Peyer's patch (tissue), 4 donors: Measurements from ENCODE around the gene MARF1.

Experiments used
- POLR2A ChIP-seq, 2 donors: fragments of 450-650 bp; IDR thresholded peaks; one replicate each; pipeline ENCODE4 v1.5.1; 2017; ENCODE audit warnings: antibody characterized with exemption in 2 of 2, mild to moderate bottlenecking in 2 of 2, moderate library complexity in 2 of 2
- TF ChIP-seq, protein P1 (sequence below), 6 experiments: fragments of 450-650 bp in 4 of 6; fragments of 200-600 bp in 2 of 6; sonication (generic) in 1 of 6; IDR thresholded peaks; one replicate each; pipeline ENCODE4 v1.5.1; 2017 to 2019; ENCODE audit warnings: antibody characterized with exemption in 6 of 6, mild to moderate bottlenecking in 3 of 6, moderate library complexity in 1 of 6

DNA sequence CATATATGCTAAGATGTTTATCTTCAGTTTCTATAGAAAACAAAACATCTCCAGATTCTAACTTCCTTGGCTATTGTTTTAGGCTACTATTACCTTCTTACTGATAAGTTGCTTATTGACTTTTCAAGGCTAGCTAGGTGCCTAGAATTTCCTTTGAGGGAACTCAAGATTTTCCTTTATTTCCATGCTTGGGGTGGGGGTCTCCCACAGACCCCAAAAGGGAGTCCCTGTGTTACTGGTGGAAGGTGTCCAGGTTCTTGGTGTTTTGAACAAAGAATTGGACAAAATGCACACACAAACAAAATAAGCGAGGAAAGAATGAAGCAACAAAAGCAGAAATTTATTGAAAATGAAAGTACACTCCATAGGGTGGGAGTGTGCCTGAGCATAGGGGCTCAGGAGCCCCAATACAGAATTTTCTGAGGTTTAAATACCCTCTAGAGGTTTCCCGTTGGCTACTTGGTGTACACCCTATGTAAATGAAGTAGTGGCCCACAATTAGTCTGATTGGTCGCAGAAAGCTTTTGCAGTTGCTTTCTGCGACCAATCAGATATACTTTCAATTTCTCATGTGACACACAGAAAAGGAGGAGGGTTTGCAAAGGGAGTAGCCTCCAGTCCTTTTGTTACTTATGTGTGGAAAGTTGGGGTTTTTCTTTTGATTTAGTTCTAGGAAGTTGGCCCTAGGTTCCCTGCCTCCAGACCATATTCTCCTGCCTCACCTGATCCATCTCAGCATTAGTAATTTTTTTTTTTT lies 67.5 kb downstream of the MARF1 start:
- TF ChIP-seq, protein P1, sequence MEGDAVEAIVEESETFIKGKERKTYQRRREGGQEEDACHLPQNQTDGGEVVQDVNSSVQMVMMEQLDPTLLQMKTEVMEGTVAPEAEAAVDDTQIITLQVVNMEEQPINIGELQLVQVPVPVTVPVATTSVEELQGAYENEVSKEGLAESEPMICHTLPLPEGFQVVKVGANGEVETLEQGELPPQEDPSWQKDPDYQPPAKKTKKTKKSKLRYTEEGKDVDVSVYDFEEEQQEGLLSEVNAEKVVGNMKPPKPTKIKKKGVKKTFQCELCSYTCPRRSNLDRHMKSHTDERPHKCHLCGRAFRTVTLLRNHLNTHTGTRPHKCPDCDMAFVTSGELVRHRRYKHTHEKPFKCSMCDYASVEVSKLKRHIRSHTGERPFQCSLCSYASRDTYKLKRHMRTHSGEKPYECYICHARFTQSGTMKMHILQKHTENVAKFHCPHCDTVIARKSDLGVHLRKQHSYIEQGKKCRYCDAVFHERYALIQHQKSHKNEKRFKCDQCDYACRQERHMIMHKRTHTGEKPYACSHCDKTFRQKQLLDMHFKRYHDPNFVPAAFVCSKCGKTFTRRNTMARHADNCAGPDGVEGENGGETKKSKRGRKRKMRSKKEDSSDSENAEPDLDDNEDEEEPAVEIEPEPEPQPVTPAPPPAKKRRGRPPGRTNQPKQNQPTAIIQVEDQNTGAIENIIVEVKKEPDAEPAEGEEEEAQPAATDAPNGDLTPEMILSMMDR (IDR thresholded peaks at IDR 0.05), result no peak
- TF ChIP-seq POLR2A (IDR thresholded peaks at IDR 0.05), result no peak
